ENCODE data around the gene SLC24A3.

- TF ChIP-seq CTCF (conservative IDR thresholded peaks at IDR 0.05): no peak
- no peak for TF ChIP-seq EZH2 (IDR thresholded peaks at IDR 0.05; ENCODE audit: low read depth)
These were observed 92.5 kb downstream of the SLC24A3 start for GRCh38 chr20:19304886-19305415.

All from PC-9 (cell line).